Measurements from ENCODE around the gene EMSY. TPM values are rescaled to one million over a fixed set of nuclear protein-coding genes. Genes with fewer than 3 reads are reported as not detected.

Gene EMSY
- total and polyA plus RNA-seq, 2 of the 8 experiments (the other 6 are each of a cell fraction or from before 2014, with no cell fraction given) = 29.6 to 34.6 TPM

DNA sequence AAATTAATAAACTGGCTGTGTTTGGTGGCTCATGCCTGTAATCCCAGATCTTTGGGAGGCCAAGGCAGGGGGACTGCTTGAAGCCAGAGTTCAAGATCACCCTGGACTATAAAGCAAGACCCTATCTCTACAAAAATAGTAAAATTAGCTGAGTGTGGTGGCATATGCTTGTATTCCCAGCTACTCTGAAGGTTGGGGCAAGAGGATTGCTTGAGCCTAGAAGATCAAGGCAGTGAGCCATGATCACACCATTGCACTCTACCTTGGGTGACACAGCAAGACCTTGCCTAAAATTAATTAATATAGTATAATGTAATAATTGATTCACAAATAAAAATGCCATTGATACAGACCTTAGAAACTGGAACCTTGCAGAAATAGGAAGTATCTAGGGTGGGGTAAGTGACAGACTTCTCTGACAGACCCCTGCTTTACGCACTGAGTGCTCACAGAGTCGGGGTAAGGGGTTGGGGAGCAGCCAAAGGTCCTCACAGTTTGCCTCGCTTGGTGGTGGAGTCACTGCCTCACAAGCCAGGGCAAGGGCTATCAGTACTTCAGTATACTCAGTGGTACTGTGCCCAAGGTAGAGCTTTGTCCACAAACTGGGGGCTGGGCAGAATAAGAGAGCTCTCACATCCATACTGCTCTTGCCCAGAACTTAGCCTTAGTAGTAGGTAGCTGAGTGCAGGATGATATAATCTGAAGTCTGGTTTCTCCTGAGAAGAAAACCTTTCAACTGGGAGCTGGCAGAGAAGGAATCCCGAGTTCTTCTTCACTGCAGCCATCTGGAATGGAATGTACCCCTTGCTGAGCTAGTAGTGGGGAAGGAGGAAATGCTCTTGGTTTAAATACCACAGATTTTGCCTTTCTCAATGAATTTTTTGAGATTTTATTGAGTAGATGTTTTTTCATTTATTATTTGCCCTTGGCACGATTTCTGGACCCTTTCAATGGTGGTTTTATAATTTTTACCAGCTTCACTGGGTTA is 65.5 kb downstream of the EMSY start (continued):
- TF ChIP-seq ATF2 (IDR thresholded peaks at IDR 0.05; ENCODE audit: low read length) (0 out of 2 replicates have a peak, but pooled peaks have one; percentile 19), E2F6 (IDR thresholded peaks at IDR 0.05) (no peak), HDAC6 (IDR thresholded peaks at IDR 0.05; ENCODE audit: low read depth, low read length) (no peak), KDM1A (IDR thresholded peaks at IDR 0.05; ENCODE audit: borderline replicate concordance, low read length) (no peak), HDAC2 (IDR thresholded peaks at IDR 0.05; ENCODE audit: borderline replicate concordance in 1 of 2, low read depth in 2 of 2, low read length in 2 of 2) (no peak), EP300 (IDR thresholded peaks at IDR 0.05; ENCODE audit: borderline replicate concordance in 1 of 2, low read depth in 2 of 2, low read length in 2 of 2) (no peak), RXRA (IDR thresholded peaks at IDR 0.05; ENCODE audit: insufficient read depth, low read depth, low read length) (no peak), SIX5 (IDR thresholded peaks at IDR 0.05; ENCODE audit: low read depth, low read length) (no peak), GABPA (IDR thresholded peaks at IDR 0.05; ENCODE audit: borderline replicate concordance, insufficient read depth, low read length) (no peak), SIRT6 (IDR thresholded peaks at IDR 0.05; ENCODE audit: low read length) (no peak), CBX5 (IDR thresholded peaks at IDR 0.05; ENCODE audit: low read depth, low read length) (no peak), POU5F1 (IDR thresholded peaks at IDR 0.05; ENCODE audit: low read depth, low read length) (no peak), SUZ12 (IDR thresholded peaks at IDR 0.05; ENCODE audit: low read length) (no peak), CBX8 (IDR thresholded peaks at IDR 0.05; ENCODE audit: borderline replicate concordance, low read depth, low read length) (no peak), MAFK (IDR thresholded peaks at IDR 0.05; ENCODE audit: low read depth, low read length) (no peak), CHD2 (IDR thresholded peaks at IDR 0.05; ENCODE audit: low read length) (no peak), POLR2AphosphoS5 (IDR thresholded peaks at IDR 0.05; ENCODE audit: low read depth, low read length) (no peak), BACH1 (IDR thresholded peaks at IDR 0.05; ENCODE audit: low read length) (no peak)
